Measurements from ENCODE around the gene HHIPL1. TPM values are rescaled to one million over a fixed set of nuclear protein-coding genes. Genes with fewer than 3 reads are reported as not detected.

HHIPL1 gene
- total RNA-seq, 4 donors from 2014 or later, result 0.13 to 4.7 (median 0.56) TPM

- no peak for DNase-seq (ENCODE audit: low spot score in 2 of 2)
- TF ChIP-seq CTCF (IDR thresholded peaks at IDR 0.05) (no peak), POLR2AphosphoS5 (IDR thresholded peaks at IDR 0.05) (no peak)
- H3K36me3 ChIP-seq, result no peaks in the 10 kb centered on the region
- no peaks in the 10 kb centered on the region for H3K9me3 ChIP-seq
- H3K4me1 ChIP-seq, result peaks cover 31% of the 10 kb centered on the region
- no peak overlapping the region for H3K4me3 ChIP-seq
- 78% methylated on average over 4 of the region's 7 CpGs for WGBS
- H3K27me3 ChIP-seq, result peaks cover 6% of the 10 kb centered on the region
- H3K27ac ChIP-seq, result no peak overlapping the region
These were observed 38.6 kb upstream of the HHIPL1 start for GRCh38 chr14:99606359-99606758.

DNA sequence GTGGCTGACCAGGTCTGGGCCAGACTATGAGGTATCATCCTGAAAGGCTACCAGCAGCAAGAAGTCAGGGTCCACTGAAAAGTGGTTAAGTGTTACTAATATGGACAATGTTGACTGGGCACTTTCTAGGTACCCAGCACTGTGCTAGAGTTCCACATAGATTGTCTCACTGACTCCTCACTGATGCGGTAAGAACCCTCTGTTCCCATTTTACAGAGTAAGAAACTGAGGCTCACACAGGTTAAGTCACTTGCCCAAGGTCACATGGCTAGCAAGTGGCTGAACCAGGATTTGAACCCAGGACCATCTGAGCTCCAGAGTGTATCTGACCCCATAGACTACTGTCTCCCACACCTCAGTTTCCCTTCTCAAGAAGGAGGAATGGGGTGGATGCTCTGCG lies 36.3 kb upstream of the HHIPL1 start:
- TF ChIP-seq POLR2AphosphoS5 (IDR thresholded peaks at IDR 0.05), result no peak
- no peak for TF ChIP-seq EP300 (IDR thresholded peaks at IDR 0.05)
- no peak for TF ChIP-seq CTCF (IDR thresholded peaks at IDR 0.05)
- TF ChIP-seq POLR2A (IDR thresholded peaks at IDR 0.05), result no peak
- DNase-seq (ENCODE audit: low spot score in 2 of 2), result no peak
- H3K9me3 ChIP-seq, result no peaks in the 10 kb centered on the region
- 100% methylated on average over 2 of the region's 2 CpGs for WGBS
- no peaks in the 10 kb centered on the region for H3K36me3 ChIP-seq
- H3K4me3 ChIP-seq, result no peak overlapping the region
- no peak overlapping the region for H3K27ac ChIP-seq
- H3K4me1 ChIP-seq, result peaks cover 19% of the 10 kb centered on the region
- no peaks in the 10 kb centered on the region for H3K27me3 ChIP-seq

DNA sequence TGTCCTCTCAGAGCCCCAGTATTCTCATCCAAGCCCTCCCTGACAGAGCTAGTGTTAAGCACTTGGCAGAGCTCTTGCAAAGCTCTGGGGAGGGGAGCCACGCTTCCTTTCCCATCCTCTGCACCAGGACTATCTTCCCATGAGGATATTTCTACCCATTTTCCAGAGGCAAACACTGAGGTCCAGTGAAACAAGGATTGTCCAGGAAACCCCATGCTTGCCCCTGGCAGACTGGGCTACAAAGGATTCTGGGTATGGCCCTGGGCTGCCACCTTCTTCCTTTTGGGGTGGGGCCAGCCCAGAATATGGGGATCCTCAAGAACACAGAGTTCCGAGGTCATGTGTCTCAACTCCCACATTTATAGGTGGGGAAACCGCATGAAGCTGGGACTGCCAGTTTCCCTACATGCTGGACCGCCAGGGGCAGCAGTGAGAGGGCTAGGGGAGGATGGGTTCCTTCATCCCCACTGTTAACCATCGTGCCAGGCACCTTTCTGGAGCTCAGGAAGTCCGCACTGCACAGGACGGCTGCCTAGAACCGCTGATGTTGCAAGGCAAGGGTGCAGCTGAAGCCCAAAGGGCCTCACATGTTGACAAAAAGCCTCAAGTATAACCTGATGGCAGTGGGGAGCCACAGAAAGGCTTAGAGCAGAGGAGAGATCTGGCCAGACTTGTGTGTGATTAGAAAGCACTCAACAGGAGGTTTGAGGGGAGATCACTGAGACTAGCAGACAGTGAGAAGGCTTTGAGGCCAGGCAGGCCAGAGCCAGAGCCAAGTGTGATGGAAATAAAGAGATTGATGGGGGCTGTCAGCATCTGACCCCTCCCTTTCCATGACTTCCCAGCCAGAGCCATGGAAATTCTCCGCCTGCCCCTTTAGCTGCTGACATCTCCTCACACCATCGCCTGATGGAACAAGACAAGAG lies 35.4 kb upstream of the HHIPL1 start:
- Histone ChIP-seq H3K27me3 (no peaks in the 10 kb centered on the region), H3K36me3 (no peaks in the 10 kb centered on the region), H3K4me1 (peaks cover 21% of the 10 kb centered on the region), H3K27ac (no peak overlapping the region), H3K9me3 (no peaks in the 10 kb centered on the region), H3K4me3 (no peak overlapping the region)
- no peak for DNase-seq (ENCODE audit: low spot score in 2 of 2)
- TF ChIP-seq POLR2AphosphoS5 (IDR thresholded peaks at IDR 0.05) (no peak), EP300 (IDR thresholded peaks at IDR 0.05) (no peak), POLR2A (IDR thresholded peaks at IDR 0.05) (no peak), CTCF (IDR thresholded peaks at IDR 0.05) (no peak)
- WGBS, result 49% methylated on average over 7 of the region's 10 CpGs

GRCh38 chr14:99611646-99612045 lies 33.3 kb upstream of the HHIPL1 start:
- TF ChIP-seq POLR2A (IDR thresholded peaks at IDR 0.05), result no peak
- TF ChIP-seq EP300 (IDR thresholded peaks at IDR 0.05), result no peak
- TF ChIP-seq POLR2AphosphoS5 (IDR thresholded peaks at IDR 0.05), result no peak
- TF ChIP-seq CTCF (IDR thresholded peaks at IDR 0.05), result no peak
- Histone ChIP-seq H3K36me3 (no peaks in the 10 kb centered on the region), H3K4me1 (peaks cover 26% of the 10 kb centered on the region), H3K9me3 (no peaks in the 10 kb centered on the region), H3K4me3 (no peak overlapping the region), H3K27me3 (no peaks in the 10 kb centered on the region), H3K27ac (peak overlapping the region; percentile 16)
- WGBS, result 91% methylated on average over 4 of the region's 4 CpGs
- DNase-seq (ENCODE audit: low spot score in 2 of 2), result no peak

GRCh38 chr14:99612071-99612737 lies 32.7 kb upstream of the HHIPL1 start:
- H3K4me3 ChIP-seq, result no peak overlapping the region
- H3K27ac ChIP-seq, result peak overlapping the region; percentile 53
- no peak for DNase-seq (ENCODE audit: low spot score in 2 of 2)
- peaks cover 26% of the 10 kb centered on the region for H3K4me1 ChIP-seq
- no peaks in the 10 kb centered on the region for H3K9me3 ChIP-seq
- TF ChIP-seq POLR2AphosphoS5 (IDR thresholded peaks at IDR 0.05) (no peak), EP300 (IDR thresholded peaks at IDR 0.05) (no peak), POLR2A (IDR thresholded peaks at IDR 0.05) (no peak), CTCF (IDR thresholded peaks at IDR 0.05) (no peak)
- H3K27me3 ChIP-seq, result no peaks in the 10 kb centered on the region
- WGBS, result 53% methylated on average over 11 of the region's 11 CpGs
- no peaks in the 10 kb centered on the region for H3K36me3 ChIP-seq

Measured in suprapubic skin (tissue), 4 donors.